H9 (cell line): ENCODE results near the gene PCDHGA3. TPM values are rescaled to one million over a fixed set of nuclear protein-coding genes. Genes with fewer than 3 reads are reported as not detected.

Source experiments
- DNase-seq: peaks from one replicate; pipeline ENCODE4 v3.0.0-alpha.2; 2017
- H2AFZ ChIP-seq: one replicate; pipeline ENCODE4 v1.6.1; 2013; ENCODE audit warnings: mild to moderate bottlenecking, low read length, control low read depth, moderate library complexity
- H2AK5ac ChIP-seq: 2 replicates; pipeline ENCODE4 v1.6.1; 2013; ENCODE audit warnings: low read length, control low read depth, mixed read lengths; ENCODE audit not compliant: insufficient read length
- H2BK120ac ChIP-seq: one replicate; pipeline ENCODE4 v1.6.1; 2013; ENCODE audit warnings: low read depth, mild to moderate bottlenecking, low read length, control low read depth, inconsistent platforms; ENCODE audit not compliant: poor library complexity, severe bottlenecking
- H2BK12ac ChIP-seq: 2 replicates; pipeline ENCODE4 v1.6.1; 2013; ENCODE audit warnings: low read length, control low read depth, mixed read lengths, low read depth; ENCODE audit not compliant: insufficient read length
- H2BK15ac ChIP-seq: 2 replicates; pipeline ENCODE4 v1.6.1; 2013; ENCODE audit warnings: low read depth, low read length, control low read depth
- H2BK20ac ChIP-seq: one replicate; pipeline ENCODE4 v1.6.1; 2013; ENCODE audit warnings: low read depth, mild to moderate bottlenecking, low read length, control low read depth, inconsistent platforms; ENCODE audit not compliant: poor library complexity, severe bottlenecking
- H2BK5ac ChIP-seq: 2 replicates; pipeline ENCODE4 v1.6.1; 2013; ENCODE audit warnings: low read length, control low read depth, mixed read lengths; ENCODE audit not compliant: insufficient read length
- H3K14ac ChIP-seq: 2 replicates; pipeline ENCODE4 v1.6.1; 2013; ENCODE audit warnings: low read length, control low read depth; ENCODE audit not compliant: insufficient read depth
- H3K18ac ChIP-seq: 2 replicates; pipeline ENCODE4 v1.6.1; 2013; ENCODE audit warnings: low read depth, mild to moderate bottlenecking, mixed read lengths, low read length, control low read depth; ENCODE audit not compliant: insufficient read length
- H3K23ac ChIP-seq: 2 replicates; pipeline ENCODE4 v1.6.1; 2013; ENCODE audit warnings: low read length, control low read depth, mixed read lengths, low read depth; ENCODE audit not compliant: insufficient read length
- H3K23me2 ChIP-seq: 2 replicates; pipeline ENCODE4 v1.6.1; 2013; ENCODE audit warnings: low read depth, mild to moderate bottlenecking, mixed read lengths, low read length, control low read depth; ENCODE audit not compliant: insufficient read length, poor library complexity, severe bottlenecking
- H3K27ac ChIP-seq: 2 replicates; pipeline ENCODE4 v1.5.1; 2013; ENCODE audit warnings: low read length, control low read depth, mixed read lengths, low read depth; ENCODE audit not compliant: insufficient read length
- H3K27me3 ChIP-seq: 2 replicates; pipeline ENCODE4 v1.6.1; 2013; ENCODE audit warnings: low read length, control low read depth, inconsistent platforms; ENCODE audit not compliant: insufficient read depth
- H3K4ac ChIP-seq: 2 replicates; pipeline ENCODE4 v1.6.1; 2013; ENCODE audit warnings: low read depth, mild to moderate bottlenecking, control low read depth, inconsistent platforms, low read length, moderate library complexity
- H3K4me1 ChIP-seq: 2 replicates; pipeline ENCODE4 v1.6.1; 2013; ENCODE audit warnings: low read length, control low read depth, inconsistent platforms; ENCODE audit not compliant: insufficient read depth
- H3K4me2 ChIP-seq: 2 replicates; pipeline ENCODE4 v1.6.1; 2013; ENCODE audit warnings: low read length, control low read depth, mixed read lengths; ENCODE audit not compliant: insufficient read length, insufficient read depth
- H3K56ac ChIP-seq: 2 replicates; pipeline ENCODE4 v1.6.1; 2013; ENCODE audit warnings: low read depth, mild to moderate bottlenecking, mixed read lengths, low read length, control low read depth; ENCODE audit not compliant: insufficient read length
- H3K79me1 ChIP-seq: 2 replicates; pipeline ENCODE4 v1.6.1; 2013; ENCODE audit warnings: low read depth, mild to moderate bottlenecking, moderate library complexity, low read length, control low read depth, inconsistent platforms; ENCODE audit not compliant: insufficient read depth, poor library complexity, severe bottlenecking
- H3K79me2 ChIP-seq: 2 replicates; pipeline ENCODE4 v1.6.1; 2013; ENCODE audit warnings: low read length, control low read depth, inconsistent platforms; ENCODE audit not compliant: insufficient read depth
- H3K9ac ChIP-seq: 2 replicates; pipeline ENCODE4 v1.6.1; 2013; ENCODE audit warnings: low read length, control low read depth, mixed read lengths; ENCODE audit not compliant: insufficient read length; ENCODE audit errors: extremely low read depth
- H3K9me3 ChIP-seq: one replicate; pipeline ENCODE4 v1.6.1; 2013; ENCODE audit warnings: low read depth, low read length, inconsistent platforms; ENCODE audit not compliant: control insufficient read depth
- H3T11ph ChIP-seq: one replicate; pipeline ENCODE4 v1.6.1; 2013; ENCODE audit warnings: mild to moderate bottlenecking, low read length, control low read depth, inconsistent platforms
- H4K20me1 ChIP-seq: one replicate; pipeline ENCODE4 v1.6.1; 2013; ENCODE audit not compliant: control insufficient read depth, insufficient read length, insufficient read depth
- H4K5ac ChIP-seq: 2 replicates; pipeline ENCODE4 v1.6.1; 2013; ENCODE audit warnings: low read depth, mild to moderate bottlenecking, mixed read lengths, low read length, control low read depth; ENCODE audit not compliant: insufficient read length
- H4K8ac ChIP-seq: replicated peaks from 2 replicates; pipeline ENCODE4 v1.6.1; 2013; ENCODE audit warnings: low read length, control low read depth, mixed read lengths, low read depth; ENCODE audit not compliant: insufficient read length
- H4K91ac ChIP-seq: 2 replicates; pipeline ENCODE4 v1.6.1; 2013; ENCODE audit warnings: low read depth, mild to moderate bottlenecking, moderate library complexity, mixed read lengths, low read length, control low read depth; ENCODE audit not compliant: insufficient read length
- H3K27ac Mint-ChIP-seq, 3 experiments: 2 replicates in 2 of 3; 3 replicates in 1 of 3; pipeline ENCODE4 v1.8.0; 2020 to 2021; ENCODE audit warnings: mixed read lengths in 3 of 3, mild to moderate bottlenecking in 1 of 3, moderate library complexity in 1 of 3
- H3K27me3 Mint-ChIP-seq: 2 replicates; pipeline ENCODE4 v1.8.0; 2021; ENCODE audit warnings: low read depth, mild to moderate bottlenecking, moderate library complexity, mixed read lengths
- H3K36me3 Mint-ChIP-seq, 3 experiments: 2 replicates in 2 of 3; 3 replicates in 1 of 3; pipeline ENCODE4 v1.8.0; 2020 to 2021; ENCODE audit warnings: low read depth in 3 of 3, mixed read lengths in 3 of 3; ENCODE audit not compliant: insufficient read depth in 1 of 3
- H3K4me1 Mint-ChIP-seq, 2 experiments: 2 replicates each; pipeline ENCODE4 v1.8.0; 2020; ENCODE audit warnings: mixed read lengths in 2 of 2
- H3K4me3 Mint-ChIP-seq, 2 experiments: 2 replicates in 1 of 2; 3 replicates in 1 of 2; pipeline ENCODE4 v1.8.0; 2020 to 2021; ENCODE audit warnings: mild to moderate bottlenecking in 2 of 2, mixed read lengths in 2 of 2, moderate library complexity in 1 of 2
- H3K9me3 Mint-ChIP-seq, 2 experiments: 2 replicates in 1 of 2; 3 replicates in 1 of 2; pipeline ENCODE4 v1.8.0; 2020; ENCODE audit warnings: mild to moderate bottlenecking in 2 of 2, mixed read lengths in 2 of 2, moderate library complexity in 1 of 2
- CTCF ChIP-seq: fragments of 200-600 bp; sonication (generic); conservative IDR thresholded peaks from 3 replicates; pipeline ENCODE4 v1.8.0; 2021; ENCODE audit warnings: antibody characterized with exemption, mild to moderate bottlenecking
- WGBS: extraction: QIAGEN DNeasy Blood & Tissue Kit; methylation state at CpG from one replicate; pipeline ENCODE4 v1.1.7; 2013; ENCODE audit warnings: missing lambda C conversion rate, low lambda C conversion rate, mixed read lengths; ENCODE audit not compliant: insufficient read length; ENCODE audit errors: extremely low coverage; 5-methylcytosine and 5-hydroxymethylcytosine counted together
- total RNA-seq: library from RNA; stranded (reverse); gene quantifications from 2 replicates; pipeline ENCODE4 v1.2.1, GENCODE V29; 2021

PCDHGA3 gene
- total RNA-seq, 1 experiment from 2014 or later = 0.94 TPM

GRCh38 chr5:141349917-141350619 lies 6.4 kb downstream of the PCDHGA3 start, which contains the start of gene PCDHGB1:
TSS of gene PCDHGB1 (plus strand) at chr5:141350099. CDS start at chr5:141350261, 162 bp downstream.
- Histone ChIP-seq H3K18ac (peak within 1 kb of the TSS; percentile 51), H3K27me3 (no peaks in the 10 kb centered on the region), H3K14ac (peak within 1 kb of the TSS; percentile 81; the same call in 1 of the 2 replicates), H3K4me1 (no peaks in the 10 kb centered on the region), H3K79me1 (no peaks in the 10 kb centered on the region), H3K23ac (no peak within 1 kb of the TSS), H4K8ac (no peak within 1 kb of the TSS), H2AK5ac (no peak within 1 kb of the TSS), H2BK20ac (no peak within 1 kb of the TSS), H3K56ac (no peak within 1 kb of the TSS), H2BK5ac (no peak within 1 kb of the TSS), H3K4ac (no peak within 1 kb of the TSS), H3K9me3 (peaks cover 16% of the 10 kb centered on the region), H3K27ac (no peak within 1 kb of the TSS), H3T11ph (no peak within 1 kb of the TSS), H3K79me2 (no peaks in the 10 kb centered on the region), H2BK120ac (no peak within 1 kb of the TSS), H2BK15ac (no peak within 1 kb of the TSS), H4K91ac (no peak within 1 kb of the TSS), H2AFZ (peak within 1 kb of the TSS; percentile 92), H4K5ac (no peak within 1 kb of the TSS), H3K9ac (no peak within 1 kb of the TSS), H2BK12ac (no peak within 1 kb of the TSS), H4K20me1 (no peaks in the 10 kb centered on the region), H3K23me2 (peaks cover 4% of the 10 kb centered on the region), H3K4me2 (peak within 1 kb of the TSS; percentile 32)
- Mint-ChIP-seq H3K4me3 (peak within 1 kb of the TSS in 1 of 2 experiments; percentile 72; a peak in 3 of 5 replicates), H3K9me3 (peaks cover 56 to 59% of the 10 kb centered on the region in 2 experiments), H3K27ac (peak within 1 kb of the TSS in 2 of 3 experiments; percentile 56 to 57; a peak in 2 of 7 replicates), H3K27me3 (peaks cover 5% of the 10 kb centered on the region), H3K4me1 (peaks cover 6% of the 10 kb centered on the region in 2 experiments), H3K36me3 (peaks cover 14 to 60% (median 33%) of the 10 kb centered on the region in 3 experiments)
- peak; percentile 87 for DNase-seq
- WGBS = 100% methylated on average over 6 of the region's 29 CpGs
- TF ChIP-seq CTCF = peak; percentile 83
